SIG-M5 treated with dmso at 0.1 percent for 504 hours (cell line): ENCODE measurements around the gene ARID2.

Experiments
- DNase-seq: peaks from one replicate; lab custom pipeline; 2025; ENCODE audit not compliant: unreplicated experiment; lab: John Stamatoyannopoulos, UW

Gene ARID2

DNA sequence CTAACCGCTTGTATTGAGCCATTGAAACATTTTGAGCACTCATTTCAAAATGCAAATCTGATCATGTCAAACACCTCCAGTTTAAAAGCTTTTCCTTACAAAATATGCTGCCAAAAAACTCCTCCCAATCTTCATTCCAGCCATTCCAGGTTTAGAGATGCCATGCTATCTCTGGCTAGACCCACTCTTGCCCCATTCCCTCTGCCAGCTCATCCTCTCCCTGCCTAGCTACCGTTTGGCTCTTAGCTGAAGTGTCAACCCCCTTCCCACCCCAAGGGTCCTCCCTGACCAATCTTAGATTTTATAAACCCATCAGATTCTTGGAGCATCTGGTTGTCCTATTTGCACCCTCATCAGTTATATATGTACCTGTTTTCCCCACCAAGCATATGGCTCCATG is 185.9 kb downstream of the ARID2 start:
- no peak for DNase-seq

GRCh38 chr12:45918818-45919217 is 189.3 kb downstream of the ARID2 start:
- no peak for DNase-seq

DNA sequence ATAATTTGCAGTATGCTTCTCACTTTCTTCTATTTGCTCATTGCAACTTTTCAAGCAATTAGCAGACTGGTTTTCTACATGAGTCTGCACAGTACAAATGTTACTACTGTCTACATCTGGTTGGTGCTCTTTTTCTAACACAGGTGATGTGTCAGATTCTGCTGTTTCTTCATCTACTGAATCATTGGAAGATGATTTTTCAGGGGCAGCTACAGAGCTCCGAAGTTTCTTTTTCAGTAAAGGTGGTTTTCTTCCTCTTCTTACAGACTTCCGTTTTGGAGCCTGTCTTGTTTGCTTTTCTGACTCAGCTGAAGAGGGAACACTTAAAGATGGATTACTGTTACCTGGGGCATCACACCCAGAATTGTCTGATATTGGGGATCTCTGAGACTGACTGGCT is 198.8 kb downstream of the ARID2 start:
- DNase-seq = no peak

- DNase-seq = no peak
These were observed 200.9 kb downstream of the ARID2 start for GRCh38 chr12:45930369-45930768.

- DNase-seq = no peak
These were observed 204.0 kb downstream of the ARID2 start for GRCh38 chr12:45933504-45933903.

GRCh38 chr12:45934956-45935355 is 205.4 kb downstream of the ARID2 start:
- no peak for DNase-seq

DNA sequence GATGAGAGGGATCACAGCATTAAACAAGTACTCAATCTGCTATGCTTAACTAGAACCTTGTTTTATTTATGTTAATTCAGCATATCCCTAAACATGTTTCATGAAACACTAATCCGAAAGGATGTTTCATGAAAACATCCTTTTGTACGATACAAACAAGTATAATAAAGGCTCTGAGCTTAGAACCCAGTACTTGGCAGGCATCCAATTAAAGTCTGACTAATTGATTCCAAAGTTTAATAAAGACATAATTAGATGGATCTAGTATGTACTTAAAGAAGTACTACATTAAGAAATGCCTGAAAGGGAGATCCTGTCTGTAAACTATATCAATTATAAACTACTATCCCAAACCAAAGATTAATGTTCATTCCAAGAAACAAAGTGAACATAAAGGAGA is 209.1 kb downstream of the ARID2 start:
- no peak for DNase-seq

- DNase-seq = no peak
These were observed 210.3 kb downstream of the ARID2 start for GRCh38 chr12:45939759-45940158.

- DNase-seq = no peak
These were observed 215.3 kb downstream of the ARID2 start for GRCh38 chr12:45944771-45945170.

DNA sequence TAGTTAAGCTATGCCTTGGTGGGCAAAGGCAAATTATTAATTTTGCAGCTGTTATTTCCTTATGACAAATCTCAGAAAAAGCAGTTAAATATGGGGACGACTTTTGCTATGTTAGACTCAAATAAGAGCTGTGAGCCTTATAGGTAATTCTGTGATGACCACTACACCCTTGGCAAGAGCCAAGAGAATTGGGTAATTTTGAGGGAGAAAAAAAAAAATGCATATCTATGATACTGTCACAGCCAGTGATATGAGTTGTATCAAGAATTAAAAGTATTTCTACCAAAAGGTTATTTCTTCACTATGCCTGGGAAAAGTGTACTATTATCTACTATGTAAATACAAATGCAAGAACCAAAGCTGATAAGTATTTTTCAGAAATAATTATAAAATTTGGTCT is 216.9 kb downstream of the ARID2 start:
- DNase-seq = no peak

GRCh38 chr12:45948546-45948945 is 219.0 kb downstream of the ARID2 start:
- DNase-seq = no peak
